Naive thymus-derived CD8-positive, alpha-beta T cell (primary cell): ENCODE measurements around the gene TRHDE. TPM values are rescaled to one million over a fixed set of nuclear protein-coding genes. Genes with fewer than 3 reads are reported as not detected.

ENCODE experiments used
- ATAC-seq, 2 donors: fragments of 150-1000 bp; cut with Tn5 transposase in 1 of 2; sonication (Bioruptor Pico), chemical (Tn5 transposase) in 1 of 2; 1 replicate in 1 of 2; 2 replicates in 1 of 2; pipeline ENCODE4 v1.10.0; 2021; ENCODE audit warnings: mild to moderate bottlenecking in 2 of 2, moderate library complexity in 2 of 2
- POLR2A ChIA-PET: fragments of 350-600 bp; sonication (Branson Sonifier 250); formaldehyde crosslinking; loops from one replicate; lab custom pipeline; 2021; ENCODE audit warnings: antibody characterized with exemption; lab: Charles Lee
- DNase-seq, 10 donors: peaks; one replicate each; pipeline versions ENCODE4 v3.0.0 to v3.0.0-alpha.2; 2020 to 2022
- H3K27ac Mint-ChIP-seq, 10 donors: one replicate each; pipeline ENCODE4 v1.8.0; 2020 to 2022; ENCODE audit warnings: mild to moderate bottlenecking in 10 of 10, mixed read lengths in 10 of 10, moderate library complexity in 4 of 10, inconsistent platforms in 1 of 10
- H3K27me3 Mint-ChIP-seq, 5 donors: one replicate each; pipeline ENCODE4 v1.8.0; 2021 to 2022; ENCODE audit warnings: mixed read lengths in 5 of 5
- H3K36me3 Mint-ChIP-seq, 3 donors: one replicate each; pipeline ENCODE4 v1.8.0; 2020 to 2022; ENCODE audit warnings: mixed read lengths in 3 of 3, mild to moderate bottlenecking in 2 of 3, inconsistent platforms in 1 of 3
- H3K4me1 Mint-ChIP-seq, 4 donors: one replicate each; pipeline ENCODE4 v1.8.0; 2021 to 2022; ENCODE audit warnings: mixed read lengths in 4 of 4
- H3K4me3 Mint-ChIP-seq, 10 donors: one replicate each; pipeline ENCODE4 v1.8.0; 2020 to 2022; ENCODE audit warnings: mild to moderate bottlenecking in 10 of 10, mixed read lengths in 10 of 10, moderate library complexity in 6 of 10, inconsistent platforms in 1 of 10
- H3K9me3 Mint-ChIP-seq, 9 donors: one replicate each; pipeline ENCODE4 v1.8.0; 2020 to 2022; ENCODE audit warnings: mixed read lengths in 9 of 9, mild to moderate bottlenecking in 3 of 9, inconsistent platforms in 1 of 9, moderate library complexity in 1 of 9
- polyA plus RNA-seq, 3 donors: library from polyadenylated mRNA; unstranded; fragments of 300-500 nt; fragmentation: Illumina TruSeq; gene quantifications; one replicate each; pipeline ENCODE4 v1.2.3, GENCODE V29; 2021
- total RNA-seq, 8 experiments: library from RNA in 2 of 8; stranded (reverse) in 2 of 8; gene quantifications; one replicate each; pipeline ENCODE4 v1.2.3 and lab custom pipeline; 2021 to 2026

TRHDE gene
- total and polyA plus RNA-seq, 5 experiments from 2014 or later = not detected

- Mint-ChIP-seq H3K4me3 (no peak overlapping the region), H3K4me1 (peaks cover 0 to 4% (median under 1%) of the 10 kb centered on the region in 4 donors), H3K27me3 (peaks cover 15 to 32% (median 27%) of the 10 kb centered on the region in 5 donors), H3K9me3 (peaks cover 0 to 9% (median 0%) of the 10 kb centered on the region in 9 donors), H3K36me3 (no peaks in the 10 kb centered on the region), H3K27ac (no peak overlapping the region)
- ATAC-seq (no peak), DNase-seq (no peak)
- POLR2A ChIA-PET = no interaction called here
These were observed 4.2 kb upstream of the TRHDE start for GRCh38 chr12:72267974-72268373.

DNA sequence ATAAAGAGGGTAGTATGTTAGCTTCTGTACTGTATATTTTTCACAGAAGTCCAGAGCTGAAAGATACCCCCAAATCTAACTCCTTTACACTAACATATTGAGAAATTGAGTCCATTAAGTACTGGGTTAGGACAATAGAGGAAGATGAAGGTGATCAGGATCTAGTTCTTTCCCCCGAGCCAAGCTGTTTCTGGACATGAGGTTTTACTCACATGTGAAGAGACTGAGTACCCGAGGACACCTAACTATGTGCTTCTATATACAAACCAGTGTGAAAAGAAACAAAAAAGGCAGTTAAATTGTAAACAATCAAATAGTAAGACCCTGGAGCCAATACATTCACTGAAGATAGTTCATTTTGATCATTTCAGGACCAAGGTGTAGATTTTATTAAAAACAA is 3.8 kb upstream of the TRHDE start:
- Mint-ChIP-seq H3K27ac (no peak overlapping the region), H3K4me1 (peaks cover 0 to 6% (median under 1%) of the 10 kb centered on the region in 4 donors), H3K36me3 (no peaks in the 10 kb centered on the region), H3K9me3 (peaks cover 0 to 9% (median 0%) of the 10 kb centered on the region in 9 donors), H3K4me3 (no peak overlapping the region), H3K27me3 (peaks cover 15 to 34% (median 28%) of the 10 kb centered on the region in 5 donors)
- POLR2A ChIA-PET = no interaction called here
- DNase-seq (no peak), ATAC-seq (no peak)

DNA sequence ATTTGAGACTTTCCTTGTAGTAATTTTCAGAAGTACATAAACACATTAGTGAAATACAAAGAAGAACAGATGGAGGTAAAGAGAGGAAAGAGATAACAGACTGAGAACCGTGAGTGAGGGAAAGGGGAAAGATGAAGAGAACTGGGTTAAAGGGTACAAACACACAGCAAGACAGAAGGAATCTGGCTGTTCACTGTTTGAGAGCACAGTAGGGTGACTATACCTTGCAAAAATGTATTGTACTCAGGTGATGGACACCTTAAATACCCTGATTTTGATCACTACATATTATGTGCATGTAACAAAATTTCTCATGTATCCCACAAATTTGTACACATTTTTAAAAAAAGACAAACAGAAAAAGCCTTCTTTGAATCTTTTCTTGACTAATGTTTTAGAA is 2.7 kb upstream of the TRHDE start:
- H3K36me3 Mint-ChIP-seq = peaks cover 0 to 3% (median 0%) of the 10 kb centered on the region in 3 donors
- POLR2A ChIA-PET = no interaction called here
- peaks cover 0 to 9% (median 0%) of the 10 kb centered on the region in 9 donors for H3K9me3 Mint-ChIP-seq
- no peak for DNase-seq
- no peak overlapping the region for H3K27ac Mint-ChIP-seq
- H3K4me1 Mint-ChIP-seq = peaks cover 0 to 8% (median 2%) of the 10 kb centered on the region in 4 donors
- no peak overlapping the region for H3K4me3 Mint-ChIP-seq
- H3K27me3 Mint-ChIP-seq = peaks cover 23 to 44% (median 39%) of the 10 kb centered on the region in 5 donors
- no peak for ATAC-seq

DNA sequence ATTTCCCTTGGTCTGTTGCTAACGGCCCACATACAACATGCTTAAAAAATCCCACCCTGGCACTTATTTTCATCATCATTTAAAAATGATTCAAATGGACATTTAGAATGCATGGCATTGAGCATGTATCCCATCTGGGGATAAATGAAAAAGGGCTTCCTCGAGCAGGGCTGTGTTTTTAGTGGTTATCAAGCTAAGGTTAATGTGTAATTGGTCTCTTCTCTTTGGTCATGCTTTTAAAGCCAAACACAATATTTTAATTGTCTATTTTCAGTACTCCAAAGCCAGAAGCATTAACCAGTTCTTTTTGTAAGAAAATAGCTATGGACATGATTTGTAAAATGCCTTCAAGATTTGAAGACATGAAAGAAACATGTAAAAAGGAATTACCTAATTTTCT is 1.9 kb upstream of the TRHDE start:
- H3K27me3 Mint-ChIP-seq = peaks cover 25 to 48% (median 40%) of the 10 kb centered on the region in 5 donors

DNA sequence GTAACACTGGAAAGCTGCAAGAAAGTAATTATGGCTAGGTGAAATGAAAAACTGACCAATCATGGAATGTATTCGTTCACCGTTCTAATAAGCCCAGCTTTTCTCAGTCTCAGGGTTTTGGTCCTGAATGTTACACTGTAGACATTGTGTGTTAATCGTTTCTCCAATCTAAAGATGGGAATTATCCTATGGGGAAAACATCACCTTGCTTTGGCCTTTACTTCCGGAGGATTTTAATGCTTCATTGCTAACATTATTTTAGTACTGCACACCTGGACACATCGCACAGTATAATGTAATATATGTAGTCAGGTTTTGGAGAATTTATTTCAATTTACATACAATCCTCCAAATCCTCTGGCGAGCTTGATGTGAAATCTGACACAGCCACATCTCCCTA is 1.2 kb upstream of the TRHDE start:
- Mint-ChIP-seq H3K9me3 (peaks cover 0 to 9% (median 0%) of the 10 kb centered on the region in 9 donors), H3K4me1 (peaks cover 0 to 8% (median 2%) of the 10 kb centered on the region in 4 donors), H3K4me3 (no peak overlapping the region), H3K27ac (no peak overlapping the region), H3K27me3 (peaks cover 25 to 49% (median 40%) of the 10 kb centered on the region in 5 donors), H3K36me3 (peaks cover 0 to 4% (median 0%) of the 10 kb centered on the region in 3 donors)
- ATAC-seq = no peak
- POLR2A ChIA-PET = no interaction called here
- DNase-seq = no peak

More for the DNA sequence above, 1.9 kb upstream of the TRHDE start:
- peaks cover 0 to 8% (median 2%) of the 10 kb centered on the region in 4 donors for H3K4me1 Mint-ChIP-seq
- peaks cover 0 to 4% (median 0%) of the 10 kb centered on the region in 3 donors for H3K36me3 Mint-ChIP-seq
- no peak for ATAC-seq
- peaks cover 0 to 9% (median 0%) of the 10 kb centered on the region in 9 donors for H3K9me3 Mint-ChIP-seq
- peak overlapping the region in 1 of 10 donors; percentile 8 for H3K4me3 Mint-ChIP-seq
- DNase-seq = no peak
- peak overlapping the region in 1 of 10 donors; percentile 14 for H3K27ac Mint-ChIP-seq
- POLR2A ChIA-PET = no interaction called here

DNA sequence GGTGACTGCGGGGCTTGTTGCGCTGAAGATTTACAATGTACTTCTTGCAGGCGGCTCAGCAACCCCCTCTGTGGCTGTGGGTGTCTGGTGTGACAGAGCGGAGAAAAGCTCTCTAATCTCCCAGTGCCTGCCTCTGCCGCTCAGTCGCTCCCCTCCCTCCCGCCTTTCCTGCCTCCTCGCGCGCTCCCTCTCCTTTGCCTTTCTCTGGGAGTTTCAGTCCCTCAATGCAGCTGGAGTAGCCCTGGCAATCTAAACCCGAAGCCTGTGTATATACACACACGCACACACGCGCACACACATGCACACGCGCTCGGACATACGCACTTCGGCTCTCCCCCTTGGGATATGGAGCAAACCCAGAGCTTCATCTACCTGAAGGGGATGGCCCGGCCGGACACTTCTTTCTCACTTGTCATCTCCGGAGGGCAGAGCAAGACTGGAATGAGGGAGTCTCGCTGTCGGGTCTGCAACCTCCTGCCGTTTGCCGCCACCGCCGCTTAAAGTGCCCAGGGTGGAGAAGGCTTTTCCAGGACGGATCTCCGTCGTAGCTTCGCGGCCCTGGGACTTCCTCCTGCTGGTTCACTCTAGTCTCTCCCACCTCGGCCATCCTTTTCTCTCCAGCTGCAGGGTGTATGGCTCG is 599 bp upstream of the TRHDE start:
- ATAC-seq = no peak
- H3K36me3 Mint-ChIP-seq = peaks cover 0 to 4% (median 0%) of the 10 kb centered on the region in 3 donors
- no peak for DNase-seq
- peaks cover 0 to 8% (median 2%) of the 10 kb centered on the region in 4 donors for H3K4me1 Mint-ChIP-seq
- peaks cover 28 to 52% (median 40%) of the 10 kb centered on the region in 5 donors for H3K27me3 Mint-ChIP-seq
- H3K4me3 Mint-ChIP-seq = peak overlapping the region in 2 of 10 donors; percentile 11 to 24
- peaks cover 0 to 9% (median 0%) of the 10 kb centered on the region in 9 donors for H3K9me3 Mint-ChIP-seq
- POLR2A ChIA-PET = no interaction called here
- peak overlapping the region in 1 of 10 donors; percentile 53 for H3K27ac Mint-ChIP-seq

DNA sequence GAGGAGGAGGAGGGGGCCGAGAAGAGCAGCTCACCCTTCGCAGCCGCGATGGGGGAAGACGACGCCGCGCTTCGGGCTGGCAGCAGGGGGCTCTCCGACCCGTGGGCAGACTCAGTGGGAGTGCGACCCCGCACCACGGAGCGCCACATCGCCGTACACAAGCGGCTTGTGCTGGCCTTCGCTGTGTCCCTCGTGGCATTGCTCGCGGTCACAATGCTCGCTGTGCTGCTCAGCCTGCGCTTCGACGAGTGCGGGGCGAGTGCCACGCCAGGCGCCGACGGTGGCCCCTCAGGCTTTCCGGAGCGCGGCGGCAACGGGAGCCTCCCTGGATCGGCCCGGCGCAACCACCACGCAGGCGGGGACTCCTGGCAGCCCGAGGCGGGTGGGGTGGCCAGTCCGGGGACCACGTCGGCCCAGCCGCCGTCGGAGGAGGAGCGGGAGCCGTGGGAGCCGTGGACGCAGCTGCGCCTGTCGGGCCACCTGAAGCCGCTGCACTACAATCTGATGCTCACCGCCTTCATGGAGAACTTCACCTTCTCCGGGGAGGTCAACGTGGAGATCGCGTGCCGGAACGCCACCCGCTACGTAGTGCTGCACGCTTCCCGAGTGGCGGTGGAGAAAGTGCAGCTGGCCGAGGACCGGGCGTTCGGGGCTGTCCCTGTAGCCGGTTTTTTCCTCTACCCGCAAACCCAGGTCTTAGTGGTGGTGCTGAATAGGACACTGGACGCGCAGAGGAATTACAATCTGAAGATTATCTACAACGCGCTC is 745 bp downstream of the TRHDE start:
- H3K27ac Mint-ChIP-seq = no peak overlapping the region
- no peak for DNase-seq
- no peak overlapping the region for H3K4me3 Mint-ChIP-seq
- peaks cover 31 to 56% (median 40%) of the 10 kb centered on the region in 5 donors for H3K27me3 Mint-ChIP-seq
- POLR2A ChIA-PET = no interaction called here
- ATAC-seq = no peak
- H3K36me3 Mint-ChIP-seq = peaks cover 0 to 4% (median 0%) of the 10 kb centered on the region in 3 donors
- peaks cover 0 to 8% (median 2%) of the 10 kb centered on the region in 4 donors for H3K4me1 Mint-ChIP-seq
- peaks cover 0 to 9% (median 0%) of the 10 kb centered on the region in 9 donors for H3K9me3 Mint-ChIP-seq

DNA sequence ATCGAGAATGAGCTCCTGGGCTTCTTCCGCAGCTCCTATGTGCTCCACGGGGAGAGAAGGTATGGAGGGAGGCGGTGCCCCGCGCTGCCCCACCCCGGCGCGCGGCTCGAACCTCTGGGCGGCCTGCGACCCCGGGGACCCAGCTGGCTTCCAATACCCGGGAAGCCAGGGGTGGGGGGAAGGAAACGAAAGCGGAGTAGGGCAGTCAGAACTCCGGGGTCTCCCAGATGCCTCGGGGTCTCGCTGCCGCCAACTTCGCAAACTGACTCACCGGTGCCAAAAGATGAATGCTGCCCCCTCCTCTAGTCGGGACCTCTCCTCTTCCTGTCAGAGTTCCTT is 1.3 kb downstream of the TRHDE start:
- Mint-ChIP-seq H3K27ac (no peak overlapping the region), H3K4me1 (peaks cover 0 to 8% (median 2%) of the 10 kb centered on the region in 4 donors), H3K9me3 (peaks cover 0 to 9% (median 0%) of the 10 kb centered on the region in 9 donors), H3K36me3 (peaks cover 0 to 4% (median 0%) of the 10 kb centered on the region in 3 donors), H3K4me3 (peak overlapping the region in 3 of 10 donors; percentile 22 to 42 (median 39)), H3K27me3 (peaks cover 31 to 56% (median 36%) of the 10 kb centered on the region in 5 donors)
- no peak for ATAC-seq
- POLR2A ChIA-PET = no interaction called here
- no peak for DNase-seq

DNA sequence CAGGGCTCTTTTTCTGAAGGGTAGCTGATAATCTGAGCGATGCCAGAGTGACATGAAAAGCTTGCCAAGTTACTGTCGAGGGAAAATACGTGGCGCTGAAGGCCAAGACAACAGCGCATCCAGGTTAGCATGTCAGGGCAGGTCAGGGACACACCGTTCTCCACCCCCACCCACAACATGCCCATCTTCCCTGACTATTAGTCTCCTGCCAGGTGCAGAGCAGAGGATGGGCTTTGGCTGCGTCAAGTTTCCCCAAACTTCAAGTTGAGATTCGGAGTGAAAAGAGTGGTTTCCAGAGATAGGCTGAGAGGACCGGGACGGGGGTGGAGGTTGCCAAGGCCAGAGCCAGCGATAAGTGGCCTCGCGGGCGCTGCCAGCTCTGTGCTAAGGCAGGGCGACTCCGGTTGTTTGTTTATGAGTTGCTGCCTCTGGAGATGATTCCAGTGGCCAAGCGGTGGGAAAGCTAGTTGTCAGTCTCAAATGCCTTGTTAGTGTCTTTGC is 1.7 kb downstream of the TRHDE start:
- H3K4me3 Mint-ChIP-seq = peak overlapping the region in 5 of 10 donors; percentile 9 to 47 (median 39)
- H3K4me1 Mint-ChIP-seq = peaks cover 0 to 8% (median 2%) of the 10 kb centered on the region in 4 donors
- POLR2A ChIA-PET = no interaction called here
- H3K27ac Mint-ChIP-seq = no peak overlapping the region
- peaks cover 0 to 4% (median 0%) of the 10 kb centered on the region in 3 donors for H3K36me3 Mint-ChIP-seq
- H3K9me3 Mint-ChIP-seq = peaks cover 0 to 9% (median 0%) of the 10 kb centered on the region in 9 donors
- peaks cover 31 to 56% (median 38%) of the 10 kb centered on the region in 5 donors for H3K27me3 Mint-ChIP-seq
- ATAC-seq (no peak), DNase-seq (no peak)

DNA sequence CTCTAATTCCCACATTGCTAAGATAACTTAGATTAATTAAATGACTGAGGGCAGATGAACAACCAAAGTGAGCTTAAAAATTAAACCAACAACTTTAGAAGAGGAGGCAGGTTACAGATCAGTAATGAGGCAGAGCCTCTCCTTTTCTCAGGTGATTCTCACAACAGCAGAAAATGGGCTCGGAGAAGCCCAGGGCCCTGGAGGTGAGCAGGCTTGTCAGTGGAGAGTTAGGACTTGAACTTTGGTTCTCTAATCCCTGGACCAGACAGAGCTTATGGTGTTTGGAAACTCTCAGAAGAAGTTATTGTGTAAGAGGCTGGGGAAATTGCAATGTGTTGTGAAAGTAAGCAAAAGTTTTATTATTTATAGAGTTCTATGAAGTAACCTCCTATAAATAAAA is 2.8 kb downstream of the TRHDE start:
- Mint-ChIP-seq H3K9me3 (peaks cover 0 to 8% (median 0%) of the 10 kb centered on the region in 9 donors), H3K36me3 (peaks cover 0 to 4% (median 0%) of the 10 kb centered on the region in 3 donors), H3K27ac (no peak overlapping the region), H3K4me3 (no peak overlapping the region), H3K4me1 (peaks cover 0 to 8% (median 2%) of the 10 kb centered on the region in 4 donors), H3K27me3 (peaks cover 27 to 52% (median 36%) of the 10 kb centered on the region in 5 donors)
- DNase-seq (no peak), ATAC-seq (no peak)
- POLR2A ChIA-PET = no interaction called here

GRCh38 chr12:72275526-72275925 is 3.4 kb downstream of the TRHDE start:
- H3K4me1 Mint-ChIP-seq = peaks cover 0 to 8% (median 2%) of the 10 kb centered on the region in 4 donors
- POLR2A ChIA-PET = no interaction called here

GRCh38 chr12:72276181-72276805 is 4.1 kb downstream of the TRHDE start:
- peaks cover 0 to 6% (median 0%) of the 10 kb centered on the region in 9 donors for H3K9me3 Mint-ChIP-seq
- peaks cover 0 to 8% (median 2%) of the 10 kb centered on the region in 4 donors for H3K4me1 Mint-ChIP-seq
- no peak overlapping the region for H3K27ac Mint-ChIP-seq
- H3K4me3 Mint-ChIP-seq = no peak overlapping the region
- POLR2A ChIA-PET = no interaction called here
- peaks cover 0 to 4% (median 0%) of the 10 kb centered on the region in 3 donors for H3K36me3 Mint-ChIP-seq
- ATAC-seq (no peak), DNase-seq (no peak)
- peaks cover 21 to 38% (median 26%) of the 10 kb centered on the region in 5 donors for H3K27me3 Mint-ChIP-seq

More at GRCh38 chr12:72275526-72275925, 3.4 kb downstream of the TRHDE start:
- Mint-ChIP-seq H3K27ac (no peak overlapping the region), H3K27me3 (peaks cover 26 to 46% (median 30%) of the 10 kb centered on the region in 5 donors), H3K4me3 (no peak overlapping the region), H3K36me3 (peaks cover 0 to 4% (median 0%) of the 10 kb centered on the region in 3 donors), H3K9me3 (peaks cover 0 to 6% (median 0%) of the 10 kb centered on the region in 9 donors)
- DNase-seq (no peak), ATAC-seq (no peak)
